K562 (cell line): ENCODE data around the gene MTG2. TPM values are rescaled to one million over a fixed set of nuclear protein-coding genes. Genes with fewer than 3 reads are reported as not detected.

ENCODE experiments used
- BRF2 ChIP-seq: IDR thresholded peaks from 3 replicates; pipeline ENCODE4 v1.6.1; 2011; ENCODE audit warnings: borderline replicate concordance, mild to moderate bottlenecking; ENCODE audit not compliant: insufficient read length, insufficient read depth
- CGGBP1 ChIP-seq: fragments of 250-450 bp; sonication (Bioruptor Pico); IDR thresholded peaks from 2 replicates; pipeline ENCODE4 v1.9.0; 2021; ENCODE audit warnings: mild to moderate bottlenecking
- CREM ChIP-seq: IDR thresholded peaks from 2 replicates; pipeline ENCODE4 v1.6.1; 2014; ENCODE audit warnings: antibody characterized with exemption, low read depth
- E4F1 ChIP-seq: fragments of 250-450 bp; sonication (Bioruptor Pico); IDR thresholded peaks from 2 replicates; pipeline ENCODE4 v1.5.0; 2021; ENCODE audit warnings: mild to moderate bottlenecking, borderline replicate concordance
- FOS ChIP-seq: IDR thresholded peaks from 3 replicates; pipeline ENCODE4 v1.6.1; 2011; ENCODE audit not compliant: insufficient read length; ENCODE audit errors: extremely low read depth
- HBP1 ChIP-seq: fragments of 450-650 bp; formaldehyde crosslinking; IDR thresholded peaks from 2 replicates; pipeline ENCODE4 v1.4.0; 2022; ENCODE audit warnings: missing genetic modification characterization
- HNRNPL ChIP-seq: fragments of 200-400 bp; formaldehyde crosslinking; IDR thresholded peaks from 2 replicates; pipeline ENCODE4 v1.6.1; 2017; ENCODE audit warnings: low read depth, mild to moderate bottlenecking, low read length
- KDM2B ChIP-seq: fragments of 250-450 bp; sonication (Bioruptor Pico); IDR thresholded peaks from 2 replicates; pipeline ENCODE4 v1.8.0; 2021; ENCODE audit warnings: mild to moderate bottlenecking, moderate library complexity
- LARP7 ChIP-seq: fragments of 450-650 bp; IDR thresholded peaks from 2 replicates; pipeline ENCODE4 v1.6.1; 2016
- NCOA2 ChIP-seq, 2 experiments: fragments of 450-650 bp; IDR thresholded peaks; 2 replicates each; pipeline ENCODE4 v1.6.1; 2018; ENCODE audit warnings: mild to moderate bottlenecking in 2 of 2, moderate library complexity in 1 of 2; ENCODE audit not compliant: partially characterized antibody in 2 of 2
- NCOR1 ChIP-seq: fragments of 450-650 bp; IDR thresholded peaks from 2 replicates; pipeline ENCODE4 v1.6.1; 2016; ENCODE audit warnings: mild to moderate bottlenecking, moderate library complexity
- NFXL1 ChIP-seq: fragments of 450-650 bp; formaldehyde crosslinking; IDR thresholded peaks from 2 replicates; pipeline ENCODE4 v1.4.0; 2021; ENCODE audit warnings: mild to moderate bottlenecking
- NR2C1 ChIP-seq, 2 experiments: fragments of 450-650 bp; IDR thresholded peaks; 2 replicates each; pipeline ENCODE4 v1.6.1; 2017; ENCODE audit warnings: mild to moderate bottlenecking in 2 of 2, antibody characterized with exemption in 1 of 2, inconsistent platforms in 1 of 2, missing compliant biosample characterization in 1 of 2, missing genetic modification characterization in 1 of 2
- PHB2 ChIP-seq: fragments of 450-650 bp; IDR thresholded peaks from 2 replicates; pipeline ENCODE4 v1.6.1; 2017; ENCODE audit warnings: low read depth
- RBM17 ChIP-seq: fragments of 200-400 bp; formaldehyde crosslinking; IDR thresholded peaks from 2 replicates; pipeline ENCODE4 v1.6.1; 2017; ENCODE audit warnings: low read depth, mild to moderate bottlenecking, low read length, borderline replicate concordance
- TAF7 ChIP-seq: fragments of 450-650 bp; IDR thresholded peaks from 2 replicates; pipeline ENCODE4 v1.6.1; 2016; ENCODE audit warnings: missing genetic modification characterization, missing compliant biosample characterization
- TAL1 ChIP-seq: fragments of 450-650 bp; IDR thresholded peaks from 2 replicates; pipeline ENCODE4 v1.6.1; 2016; ENCODE audit warnings: mild to moderate bottlenecking
- THRAP3 ChIP-seq: fragments of 450-650 bp; IDR thresholded peaks from 2 replicates; pipeline ENCODE4 v1.6.1; 2016; ENCODE audit warnings: mild to moderate bottlenecking, inconsistent platforms, borderline replicate concordance
- ZNF121 ChIP-seq: sonication (generic); formaldehyde crosslinking; conservative IDR thresholded peaks from 2 replicates; pipeline ENCODE4 v1.8.0; 2022; ENCODE audit warnings: missing genetic modification reagents
- ZNF146 ChIP-seq: IDR thresholded peaks from one replicate; pipeline ENCODE4 v1.6.1; 2018; ENCODE audit warnings: missing compliant biosample characterization; ENCODE audit not compliant: unreplicated experiment
- ZNF717 ChIP-seq: fragments of 250-450 bp; sonication (Bioruptor Pico); IDR thresholded peaks from 2 replicates; pipeline ENCODE4 v1.5.0; 2021
- ZNF780A ChIP-seq: fragments of 250-450 bp; sonication (Bioruptor Pico); IDR thresholded peaks from 2 replicates; pipeline ENCODE4 v1.5.0; 2021; ENCODE audit warnings: mild to moderate bottlenecking
- ZSCAN29 ChIP-seq: fragments of 450-650 bp; IDR thresholded peaks from 2 replicates; pipeline ENCODE4 v1.6.1; 2017
- polyA plus RNA-seq, 8 experiments: library from polyadenylated mRNA; depleted of rRNA in 4 of 8; stranded (reverse) in 5 of 8; unstranded in 3 of 8; fragments of >200 nt; fragmentation: Nextera tagmentation in 2 of 8; fragmentation: Illumina TruSeq in 1 of 8; extraction: Ambion mirVana in 2 of 8; extraction: Trizol in 1 of 8; gene quantifications; 2 replicates each; pipeline versions ENCODE4 v1.2.1 to v1.2.3, GENCODE V29; 2011 to 2014; ENCODE audit warnings: inconsistent platforms in 1 of 8, missing spikeins in 1 of 8
- total RNA-seq, 7 experiments: library from RNA; depleted of rRNA in 6 of 7; stranded (reverse); fragments of >200 nt in 6 of 7; fragmentation: Illumina TruSeq in 2 of 7; extraction: Trizol in 2 of 7; gene quantifications; 2 replicates each; pipeline versions ENCODE4 v1.2.1 to v1.2.3, GENCODE V29; 2011 to 2021; ENCODE audit warnings: low replicate concordance in 1 of 7

Gene MTG2
- total and polyA plus RNA-seq, 9 of the 15 experiments (the other 6 are each of a cell fraction or from before 2014, with no cell fraction given): 8.7 to 67.5 (median 44.5) TPM

- TF ChIP-seq HBP1 (CRISPR knock-in tag) (no peak), CREM (peak; percentile 93), FOS (no peak), LARP7 (no peak), THRAP3 (no peak), BRF2 (no peak), CGGBP1 (no peak), NFXL1 (no peak), TAF7 (tag) (no peak), NCOA2 (IDR thresholded peaks at IDR 0.05; ENCODE audit: partially characterized antibody in 2 of 2) (no peak), E4F1 (no peak), NR2C1 (IDR thresholded peaks at IDR 0.05) (no peak), NR2C1 (tag; IDR thresholded peaks at IDR 0.05) (no peak), PHB2 (no peak), ZSCAN29 (no peak), TAL1 (no peak), RBM17 (no peak), KDM2B (CRISPR knock-in tag) (peak; percentile 65; the same call in 1 of the 2 replicates), HNRNPL (no peak), ZNF780A (no peak), ZNF121 (CRISPR knock-in tag) (no peak), NCOR1 (no peak), ZNF146 (CRISPR knock-in tag) (no peak), ZNF717 (CRISPR knock-in tag) (no peak)
These were observed 39.5 kb upstream of the MTG2 start, which contains the start of the genes PSMA7 and SS18L1 (continued) for GRCh38 chr20:62143081-62143956.
